SK-N-SH (cell line): ENCODE measurements around the gene IQSEC1. TPM values are rescaled to one million over a fixed set of nuclear protein-coding genes. Genes with fewer than 3 reads are reported as not detected.

Experiments
- CTCF ChIA-PET: fragments of 300-600, 350-600 bp; formaldehyde crosslinking; extraction: SDS; loops from one replicate; lab custom pipeline; 2021; lab: Yijun Ruan, JAX
- POLR2A ChIA-PET: fragments of 350-600 bp; sonication (Branson Sonifier 250); formaldehyde crosslinking; extraction: SDS; loops from one replicate; lab custom pipeline; 2020; ENCODE audit warnings: antibody characterized with exemption, inconsistent platforms; lab: Yijun Ruan, JAX
- DNase-seq: peaks from one replicate; pipeline ENCODE4 v3.0.0; 2012
- H2AFZ ChIP-seq: fragments of 200-600 bp; sonication (generic); 2 replicates; pipeline ENCODE4 v1.8.1; 2016; ENCODE audit warnings: antibody characterized with exemption, mild to moderate bottlenecking, low read depth
- H3F3A ChIP-seq: fragments of 200-600 bp; sonication (generic); replicated peaks from 2 replicates; pipeline ENCODE3; 2016; ENCODE audit warnings: antibody characterized with exemption, mild to moderate bottlenecking; ENCODE audit not compliant: insufficient read depth
- H3K27ac ChIP-seq, 2 experiments: fragments of 200-500 bp in 1 of 2; fragments of 200-600 bp in 1 of 2; sonication (Bioruptor generic) in 1 of 2; sonication (generic), shearing (Covaris generic) in 1 of 2; 2 replicates each; pipeline versions ENCODE4 v1.5.1 to v1.6.1; 2014 to 2016; ENCODE audit warnings: low read depth in 2 of 2, inconsistent platforms in 1 of 2, low read length in 1 of 2, mild to moderate bottlenecking in 1 of 2, mixed read lengths in 1 of 2
- H3K27me3 ChIP-seq: fragments of 200-600 bp; sonication (generic), shearing (Covaris generic); 2 replicates; pipeline ENCODE4 v1.6.1; 2016; ENCODE audit warnings: mixed run types; ENCODE audit not compliant: insufficient read depth
- H3K36me3 ChIP-seq, 2 experiments: fragments of 200-500 bp in 1 of 2; fragments of 200-600 bp in 1 of 2; sonication (Bioruptor generic) in 1 of 2; sonication (generic) in 1 of 2; replicated peaks in 1 of 2; 2 replicates each; pipeline versions ENCODE3 to v1.5.1; 2014 to 2016; ENCODE audit warnings: low read length in 1 of 2, mild to moderate bottlenecking in 1 of 2; ENCODE audit not compliant: insufficient read depth in 2 of 2, control insufficient read depth in 1 of 2
- H3K4me1 ChIP-seq, 2 experiments: fragments of 200-500 bp in 1 of 2; fragments of 200-600 bp in 1 of 2; sonication (Bioruptor generic) in 1 of 2; sonication (generic), shearing (Covaris generic) in 1 of 2; 2 replicates each; pipeline versions ENCODE4 v1.5.1 to v1.6.1; 2014 to 2016; ENCODE audit warnings: low read depth in 1 of 2, low read length in 1 of 2, mixed run types in 1 of 2; ENCODE audit not compliant: insufficient read depth in 2 of 2, control insufficient read depth in 1 of 2
- H3K4me2 ChIP-seq: fragments of 200-600 bp; sonication (generic), shearing (Covaris generic); 2 replicates; pipeline ENCODE4 v1.6.1; 2017; ENCODE audit warnings: mixed run types
- H3K4me3 ChIP-seq, 2 experiments: fragments of 200-500 bp in 1 of 2; fragments of 200-600 bp in 1 of 2; sonication (Bioruptor generic) in 1 of 2; sonication (generic), shearing (Covaris generic) in 1 of 2; 2 replicates each; pipeline versions ENCODE4 v1.5.1 to v1.8.1; 2014 to 2016; ENCODE audit warnings: low read depth in 2 of 2, inconsistent platforms in 1 of 2, low read length in 1 of 2, mild to moderate bottlenecking in 1 of 2, mixed read lengths in 1 of 2, moderate library complexity in 1 of 2
- H3K79me2 ChIP-seq: fragments of 200-600 bp; sonication (generic); 2 replicates; pipeline ENCODE4 v1.8.1; 2017; ENCODE audit warnings: mild to moderate bottlenecking; ENCODE audit not compliant: insufficient read depth
- H3K9ac ChIP-seq: fragments of 200-600 bp; sonication (generic); 2 replicates; pipeline ENCODE4 v1.6.1; 2017; ENCODE audit warnings: mixed run types
- H3K9me2 ChIP-seq: fragments of 200-600 bp; sonication (generic); 2 replicates; pipeline ENCODE4 v1.6.1; 2017; ENCODE audit warnings: mixed run types
- H3K9me3 ChIP-seq: fragments of 200-600 bp; sonication (generic); 2 replicates; pipeline ENCODE4 v1.6.1; 2017; ENCODE audit warnings: mixed run types, mild to moderate bottlenecking, moderate library complexity
- H4K20me1 ChIP-seq: fragments of 200-600 bp; sonication (generic); 2 replicates; pipeline ENCODE4 v1.6.1; 2017; ENCODE audit warnings: mild to moderate bottlenecking, mixed run types; ENCODE audit not compliant: insufficient read depth
- ELF1 ChIP-seq: IDR thresholded peaks from 2 replicates; pipeline ENCODE4 v1.4.0; 2012
- EZH2phosphoT487 ChIP-seq: fragments of 200-600 bp; sonication (generic); IDR thresholded peaks from 2 replicates; pipeline ENCODE4 v1.6.1; 2017; ENCODE audit warnings: low read depth, mixed run types, mild to moderate bottlenecking, antibody characterized with exemption, moderate library complexity, borderline replicate concordance
- FOSL2 ChIP-seq: IDR thresholded peaks from 2 replicates; pipeline ENCODE4 v1.4.0; 2012; ENCODE audit warnings: low read depth, mild to moderate bottlenecking, moderate library complexity, borderline replicate concordance
- FOXJ3 ChIP-seq: sonication (generic); formaldehyde crosslinking; IDR thresholded peaks from 2 replicates; pipeline ENCODE4 v1.5.1; 2020; ENCODE audit warnings: mild to moderate bottlenecking, missing genetic modification reagents
- FOXM1 ChIP-seq: IDR thresholded peaks from 2 replicates; pipeline ENCODE4 v1.4.0; 2012; ENCODE audit warnings: low read depth, mild to moderate bottlenecking
- GABPA ChIP-seq: IDR thresholded peaks from 2 replicates; pipeline ENCODE4 v1.4.0; 2012; ENCODE audit warnings: low read depth, mild to moderate bottlenecking
- MEF2A ChIP-seq: IDR thresholded peaks from 2 replicates; pipeline ENCODE4 v1.4.0; 2012; ENCODE audit warnings: low read depth, borderline replicate concordance
- NRF1 ChIP-seq: IDR thresholded peaks from 2 replicates; pipeline ENCODE4 v1.6.1; 2012; ENCODE audit warnings: low read depth, mild to moderate bottlenecking, low read length
- RAD21 ChIP-seq: IDR thresholded peaks from 2 replicates; pipeline ENCODE4 v1.6.1; 2012; ENCODE audit warnings: mild to moderate bottlenecking, low read length
- RFX5 ChIP-seq: IDR thresholded peaks from 2 replicates; pipeline ENCODE4 v1.6.1; 2012; ENCODE audit warnings: mild to moderate bottlenecking, improper control_type of control experiment, low read length
- RXRA ChIP-seq: IDR thresholded peaks from 2 replicates; pipeline ENCODE4 v1.4.0; 2012; ENCODE audit warnings: low read depth, mild to moderate bottlenecking, borderline replicate concordance
- SIN3A ChIP-seq: IDR thresholded peaks from 2 replicates; pipeline ENCODE4 v1.6.1; 2012; ENCODE audit warnings: low read depth, mild to moderate bottlenecking, low read length, moderate library complexity, borderline replicate concordance
- SMC3 ChIP-seq: IDR thresholded peaks from 2 replicates; pipeline ENCODE4 v1.6.1; 2012; ENCODE audit warnings: low read depth, low read length, improper control_type of control experiment
- TAF1 ChIP-seq: IDR thresholded peaks from 2 replicates; pipeline ENCODE4 v1.6.1; 2012; ENCODE audit warnings: low read depth, mild to moderate bottlenecking, low read length, moderate library complexity, borderline replicate concordance
- WGBS: methylation state at CpG from one replicate; pipeline ENCODE4 v1.1.6; 2017; ENCODE audit warnings: low lambda C conversion rate; 5-methylcytosine and 5-hydroxymethylcytosine counted together
- polyA plus RNA-seq, 3 experiments: library from polyadenylated mRNA; depleted of rRNA; stranded (reverse); fragments of >200 nt; gene quantifications; 2 replicates each; pipeline ENCODE4 v1.2.3, GENCODE V29; 2012
- TF ChIP-seq, protein P1 (sequence below): fragments of 200-600 bp; sonication (generic); IDR thresholded peaks from 2 replicates; pipeline ENCODE4 v1.6.1; 2017; ENCODE audit warnings: antibody characterized with exemption, mild to moderate bottlenecking, moderate library complexity
- TF ChIP-seq, protein P2 (sequence below): IDR thresholded peaks from 2 replicates; pipeline ENCODE4 v1.4.0; 2012; ENCODE audit warnings: low read depth, borderline replicate concordance
- TF ChIP-seq, protein P3 (sequence below): IDR thresholded peaks from 2 replicates; pipeline ENCODE4 v1.4.0; 2012; ENCODE audit warnings: low read depth, borderline replicate concordance

IQSEC1 gene
- polyA plus RNA-seq, 1 of the 3 experiments (the other 2 are of a cell fraction) = 6.2 TPM

DNA sequence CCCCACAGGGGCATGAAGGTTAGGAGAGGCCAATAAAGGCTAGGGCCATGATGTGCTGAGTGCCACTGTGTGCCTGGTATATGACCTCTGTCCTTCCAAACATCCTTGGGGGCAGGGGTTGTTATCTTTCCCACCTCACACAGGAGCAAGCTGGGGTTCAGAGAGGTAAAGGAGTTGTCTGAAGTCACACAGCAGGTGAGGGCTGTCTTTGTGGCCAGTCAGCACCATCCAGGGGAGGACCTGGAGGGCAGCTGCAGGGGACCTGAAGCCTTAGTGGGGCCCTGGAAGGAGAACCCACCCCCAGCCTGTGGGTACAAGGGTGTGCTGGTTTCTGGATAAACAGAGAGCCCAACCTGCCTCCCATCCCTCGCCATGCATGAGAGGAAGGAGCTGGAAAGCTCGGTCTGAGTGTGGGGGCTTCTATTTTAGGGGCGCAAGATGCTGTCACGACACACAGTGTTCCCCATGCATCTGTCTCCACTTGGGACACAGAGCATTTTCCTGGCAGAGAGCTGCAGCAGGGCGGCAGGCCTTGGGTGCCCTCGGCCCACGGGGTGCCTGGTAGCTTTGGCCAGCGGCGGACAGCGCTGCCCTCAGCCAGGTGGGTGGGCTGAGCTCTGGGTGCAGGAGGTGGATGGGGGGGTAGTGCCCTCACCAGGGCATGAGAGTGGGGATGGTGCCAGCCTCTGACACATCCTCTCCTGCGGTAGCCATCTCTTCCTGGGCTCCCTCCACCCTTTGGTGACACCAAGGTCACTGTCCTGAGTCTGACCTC, 14.7 kb downstream of the IQSEC1 start:
- Histone ChIP-seq H2AFZ (no peak overlapping the region), H3K79me2 (no peaks in the 10 kb centered on the region), H3K4me3 (no peak overlapping the region), H3K9me3 (no peaks in the 10 kb centered on the region), H3K27ac (no peak overlapping the region), H4K20me1 (no peaks in the 10 kb centered on the region), H3K4me1 (peaks cover 0 to 14% of the 10 kb centered on the region in 2 experiments; a peak in 1 of 4 replicates), H3K9ac (no peak overlapping the region), H3K27me3 (no peaks in the 10 kb centered on the region), H3K36me3 (no peaks in the 10 kb centered on the region), H3K9me2 (no peaks in the 10 kb centered on the region), H3K4me2 (no peak overlapping the region), H3F3A (no peaks in the 10 kb centered on the region)
- POLR2A ChIA-PET = interaction anchor here (1.1 kb wide), 1 partner anchor 13 kb away, joined by 3 read pairs; no protein-coding TSS in a partner anchor
- CTCF ChIA-PET = interaction anchor here (1.1 to 1.2 kb wide), 2 partner anchors 13 to 72 kb away, joined by 3 read pairs; no protein-coding TSS in a partner anchor
- TF ChIP-seq FOXJ3 (CRISPR knock-in tag) (no peak), MEF2A (no peak), GABPA (no peak), FOXM1 (no peak), RFX5 (no peak), NRF1 (no peak), RAD21 (no peak), FOSL2 (no peak), SMC3 (no peak), RXRA (no peak), TAF1 (no peak), ELF1 (no peak), SIN3A (no peak), EZH2phosphoT487 (no peak)
- TF ChIP-seq, protein P1, sequence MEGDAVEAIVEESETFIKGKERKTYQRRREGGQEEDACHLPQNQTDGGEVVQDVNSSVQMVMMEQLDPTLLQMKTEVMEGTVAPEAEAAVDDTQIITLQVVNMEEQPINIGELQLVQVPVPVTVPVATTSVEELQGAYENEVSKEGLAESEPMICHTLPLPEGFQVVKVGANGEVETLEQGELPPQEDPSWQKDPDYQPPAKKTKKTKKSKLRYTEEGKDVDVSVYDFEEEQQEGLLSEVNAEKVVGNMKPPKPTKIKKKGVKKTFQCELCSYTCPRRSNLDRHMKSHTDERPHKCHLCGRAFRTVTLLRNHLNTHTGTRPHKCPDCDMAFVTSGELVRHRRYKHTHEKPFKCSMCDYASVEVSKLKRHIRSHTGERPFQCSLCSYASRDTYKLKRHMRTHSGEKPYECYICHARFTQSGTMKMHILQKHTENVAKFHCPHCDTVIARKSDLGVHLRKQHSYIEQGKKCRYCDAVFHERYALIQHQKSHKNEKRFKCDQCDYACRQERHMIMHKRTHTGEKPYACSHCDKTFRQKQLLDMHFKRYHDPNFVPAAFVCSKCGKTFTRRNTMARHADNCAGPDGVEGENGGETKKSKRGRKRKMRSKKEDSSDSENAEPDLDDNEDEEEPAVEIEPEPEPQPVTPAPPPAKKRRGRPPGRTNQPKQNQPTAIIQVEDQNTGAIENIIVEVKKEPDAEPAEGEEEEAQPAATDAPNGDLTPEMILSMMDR = no peak
- TF ChIP-seq, protein P2, sequence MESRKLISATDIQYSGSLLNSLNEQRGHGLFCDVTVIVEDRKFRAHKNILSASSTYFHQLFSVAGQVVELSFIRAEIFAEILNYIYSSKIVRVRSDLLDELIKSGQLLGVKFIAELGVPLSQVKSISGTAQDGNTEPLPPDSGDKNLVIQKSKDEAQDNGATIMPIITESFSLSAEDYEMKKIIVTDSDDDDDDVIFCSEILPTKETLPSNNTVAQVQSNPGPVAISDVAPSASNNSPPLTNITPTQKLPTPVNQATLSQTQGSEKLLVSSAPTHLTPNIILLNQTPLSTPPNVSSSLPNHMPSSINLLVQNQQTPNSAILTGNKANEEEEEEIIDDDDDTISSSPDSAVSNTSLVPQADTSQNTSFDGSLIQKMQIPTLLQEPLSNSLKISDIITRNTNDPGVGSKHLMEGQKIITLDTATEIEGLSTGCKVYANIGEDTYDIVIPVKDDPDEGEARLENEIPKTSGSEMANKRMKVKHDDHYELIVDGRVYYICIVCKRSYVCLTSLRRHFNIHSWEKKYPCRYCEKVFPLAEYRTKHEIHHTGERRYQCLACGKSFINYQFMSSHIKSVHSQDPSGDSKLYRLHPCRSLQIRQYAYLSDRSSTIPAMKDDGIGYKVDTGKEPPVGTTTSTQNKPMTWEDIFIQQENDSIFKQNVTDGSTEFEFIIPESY = no peak
- TF ChIP-seq, protein P3, sequence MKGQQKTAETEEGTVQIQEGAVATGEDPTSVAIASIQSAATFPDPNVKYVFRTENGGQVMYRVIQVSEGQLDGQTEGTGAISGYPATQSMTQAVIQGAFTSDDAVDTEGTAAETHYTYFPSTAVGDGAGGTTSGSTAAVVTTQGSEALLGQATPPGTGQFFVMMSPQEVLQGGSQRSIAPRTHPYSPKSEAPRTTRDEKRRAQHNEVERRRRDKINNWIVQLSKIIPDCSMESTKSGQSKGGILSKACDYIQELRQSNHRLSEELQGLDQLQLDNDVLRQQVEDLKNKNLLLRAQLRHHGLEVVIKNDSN = no peak
- WGBS = 56% methylated on average over 3 of the region's 11 CpGs
- no peak for DNase-seq
